ENCODE data around the gene DNAH6. TPM values are rescaled to one million over a fixed set of nuclear protein-coding genes. Genes with fewer than 3 reads are reported as not detected.
"Not testable (repeated sequence)": the region's sequence is repeated elsewhere in the genome, so short reads cannot be mapped to it uniquely, and the experiment has no call there.

The DNAH6 gene
- 1 to 10 TPM; 1.2 to 1.3 (median 1.3) TPM for total RNA-seq
- long read RNA-seq, donor 1 = 0 reads
- long read RNA-seq, donor 2 = 0 reads

DNA sequence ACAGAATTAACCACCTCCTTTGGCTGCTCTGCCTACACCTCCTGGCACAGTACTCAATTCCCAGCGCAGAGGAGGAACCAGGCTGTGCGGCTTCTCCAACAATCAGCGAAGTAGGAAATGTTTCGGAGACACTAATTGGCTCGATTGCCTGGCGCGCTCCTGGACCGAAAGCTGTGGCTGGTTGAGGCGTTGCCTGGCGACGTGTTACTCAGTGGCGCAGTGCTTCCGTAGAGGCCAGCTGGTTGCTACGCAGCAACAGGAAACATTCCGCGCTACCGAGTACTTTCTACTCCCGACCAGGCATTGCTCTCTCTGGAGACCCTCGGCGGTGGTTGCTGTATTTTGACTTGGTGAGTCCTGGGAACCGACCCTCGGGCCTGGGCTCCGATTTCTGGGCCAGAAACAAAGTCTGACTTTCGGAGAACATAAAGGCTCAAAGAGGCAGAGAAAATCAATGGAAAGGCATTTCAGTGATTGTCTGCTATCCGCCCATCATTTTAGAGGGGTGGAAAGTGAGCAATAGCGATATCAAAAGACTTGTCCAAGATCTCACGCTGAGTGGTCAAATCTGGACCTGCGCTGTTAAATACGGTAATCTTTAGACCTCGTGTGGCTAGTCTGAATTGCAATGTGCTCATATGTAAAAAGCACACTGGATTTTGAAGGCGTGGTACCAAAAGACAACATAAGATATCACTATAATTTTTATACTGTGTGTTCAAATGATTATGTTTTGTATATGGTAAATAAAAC lies at the start of gene DNAH6:
TSS of gene DNAH6 (plus strand) at position 265 of the 753 bp plus-strand sequence. CDS start 1,329 bp downstream, outside the sequence.
- no peaks in the 10 kb centered on the region for H3K36me3 ChIP-seq (ENCODE audit: low read depth)
- no peak for TF ChIP-seq CTCF (IDR thresholded peaks at IDR 0.05)

GRCh38 chr2:84467389-84467788 lies 48.9 kb upstream of the DNAH6 start:
- intact Hi-C loops (cut with DNase I, micrococcal nuclease) = no loop called here
- ATAC-seq = no peak
- Histone ChIP-seq H3K4me3 (no peak overlapping the region), H3K36me3 (ENCODE audit: low read depth) (no peaks in the 10 kb centered on the region), H3K9me3 (peaks cover 11% of the 10 kb centered on the region), H3K4me1 (ENCODE audit: low read depth) (no peaks in the 10 kb centered on the region)
- DNase-seq = no peak
- no peak for TF ChIP-seq CTCF (IDR thresholded peaks at IDR 0.05)

More for the DNA sequence above, at the start of gene DNAH6:
- no peaks in the 10 kb centered on the region for H3K4me1 ChIP-seq (ENCODE audit: low read depth)
- ATAC-seq (peak; percentile 100), DNase-seq (peak; percentile 90 to 93 (median 93))
- no peaks in the 10 kb centered on the region for H3K9me3 ChIP-seq
- intact Hi-C loops (cut with DNase I, micrococcal nuclease) = no loop called here
- no peak within 1 kb of the TSS for H3K4me3 ChIP-seq

- DNase-seq; intact Hi-C loops (cut with DNase I, micrococcal nuclease); ATAC-seq; H3K4me1 ChIP-seq (ENCODE audit: low read depth); H3K4me3 ChIP-seq; H3K36me3 ChIP-seq (ENCODE audit: low read depth): not testable (repeated sequence)
- H3K9me3 ChIP-seq = peaks cover 12% of the 10 kb centered on the region
Measured at GRCh38 chr2:84472423-84472822, 43.9 kb upstream of the DNAH6 start.

GRCh38 chr2:84472856-84473565 lies 43.3 kb upstream of the DNAH6 start:
- ATAC-seq = no peak
- Histone ChIP-seq H3K36me3 (ENCODE audit: low read depth) (no peaks in the 10 kb centered on the region), H3K4me1 (ENCODE audit: low read depth) (no peaks in the 10 kb centered on the region), H3K9me3 (peaks cover 17% of the 10 kb centered on the region), H3K4me3 (no peak overlapping the region)
- DNase-seq = no peak
- intact Hi-C loops (cut with DNase I, micrococcal nuclease) = no loop called here
- no peak for TF ChIP-seq CTCF (IDR thresholded peaks at IDR 0.05)

DNA sequence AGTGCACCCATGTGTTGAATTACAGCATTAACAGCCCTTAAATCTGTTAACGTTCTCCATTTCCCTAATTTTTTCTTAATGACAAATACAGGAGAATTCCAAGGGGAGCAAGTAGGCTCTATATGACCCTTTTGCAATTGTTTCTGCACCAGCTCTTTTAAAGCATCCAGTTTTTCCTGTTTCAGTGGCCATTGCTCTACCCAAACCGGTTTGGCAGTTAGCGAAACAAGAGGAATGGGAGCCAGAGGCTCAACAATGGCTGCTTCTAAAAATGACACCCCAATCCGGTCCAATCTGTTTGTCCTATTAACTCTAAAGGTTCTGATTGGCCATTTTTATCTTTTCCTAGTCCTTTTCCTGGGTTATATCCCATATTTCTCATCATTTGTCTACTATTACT lies 42.1 kb upstream of the DNAH6 start:
- H3K4me3 ChIP-seq = no peak overlapping the region
- no peaks in the 10 kb centered on the region for H3K36me3 ChIP-seq (ENCODE audit: low read depth)
- H3K9me3 ChIP-seq = peaks cover 17% of the 10 kb centered on the region
- intact Hi-C loops (cut with DNase I, micrococcal nuclease) = no loop called here
- ATAC-seq (no peak), DNase-seq (no peak)
- H3K4me1 ChIP-seq (ENCODE audit: low read depth) = no peaks in the 10 kb centered on the region
- TF ChIP-seq CTCF (IDR thresholded peaks at IDR 0.05) = no peak

- H3K4me3 ChIP-seq = no peak overlapping the region
- H3K9me3 ChIP-seq = peaks cover 12% of the 10 kb centered on the region
- ATAC-seq = no peak
- H3K4me1 ChIP-seq (ENCODE audit: low read depth) = no peaks in the 10 kb centered on the region
- no peak for TF ChIP-seq CTCF (IDR thresholded peaks at IDR 0.05)
- intact Hi-C loops (cut with DNase I, micrococcal nuclease) = no loop called here
- no peaks in the 10 kb centered on the region for H3K36me3 ChIP-seq (ENCODE audit: low read depth)
- no peak for DNase-seq
Measured at GRCh38 chr2:84477886-84478285, 38.4 kb upstream of the DNAH6 start.

Data from mucosa of descending colon (tissue), 3 donors.